SK-N-MC (cell line): ENCODE results near the gene KLHDC4.

Experiments used
- EZH2 ChIP-seq: fragments of 200-600 bp; sonication (generic); IDR thresholded peaks from one replicate; pipeline ENCODE4 v1.6.1; 2017; ENCODE audit warnings: antibody characterized with exemption
- POLR2AphosphoS5 ChIP-seq: IDR thresholded peaks from 2 replicates; pipeline ENCODE4 v1.6.1; 2012; ENCODE audit warnings: mild to moderate bottlenecking, low read depth, low read length, borderline replicate concordance

GRCh38 chr16:87728026-87728425 is 37.8 kb downstream of the KLHDC4 start:
- TF ChIP-seq POLR2AphosphoS5 (no peak), EZH2 (no peak)
